Thoracic aorta (tissue), 2 donors: ENCODE results near the gene KCNK13. TPM values are rescaled to one million over a fixed set of nuclear protein-coding genes. Genes with fewer than 3 reads are reported as not detected.
"Not testable (repeated sequence)": the region's sequence is repeated elsewhere in the genome, so short reads cannot be mapped to it uniquely, and the experiment has no call there.

ENCODE experiments used
- ATAC-seq: fragments of 150-250 bp; one replicate; pipeline ENCODE4 v1.8.0; 2017; ENCODE audit warnings: low read depth; ENCODE audit not compliant: insufficient number of reproducible peaks, low FRiP score
- DNase-seq: peaks from one replicate; pipeline ENCODE4 v3.0.0-alpha.2; 2020; ENCODE audit warnings: low spot score
- H3K27ac ChIP-seq, 2 donors: fragments of 200-600 bp; sonication (generic); 1 replicate in 1 of 2; 2 replicates in 1 of 2; pipeline ENCODE4 v1.5.1; 2016; ENCODE audit warnings: mild to moderate bottlenecking in 2 of 2, moderate library complexity in 2 of 2
- H3K27me3 ChIP-seq: fragments of 200-600 bp; sonication (generic); replicated peaks from 2 replicates; pipeline ENCODE4 v1.6.0; 2016; ENCODE audit warnings: mild to moderate bottlenecking; ENCODE audit not compliant: insufficient read depth
- H3K36me3 ChIP-seq: fragments of 200-600 bp; sonication (generic); one replicate; pipeline ENCODE4 v1.5.1; 2016
- H3K4me1 ChIP-seq, 2 donors: fragments of 200-600 bp; sonication (generic); 1 replicate in 1 of 2; 2 replicates in 1 of 2; pipeline versions ENCODE4 v1.5.1 to v1.6.0; 2016; ENCODE audit warnings: low read depth in 2 of 2, mild to moderate bottlenecking in 1 of 2; ENCODE audit not compliant: control insufficient read depth in 1 of 2
- H3K4me3 ChIP-seq: fragments of 200-600 bp; sonication (generic); 2 replicates; pipeline ENCODE4 v1.5.1; 2016; ENCODE audit warnings: mild to moderate bottlenecking
- H3K9me3 ChIP-seq: fragments of 200-600 bp; sonication (generic); 2 replicates; pipeline ENCODE4 v1.5.1; 2016
- total RNA-seq, 2 donors: library from RNA; depleted of rRNA; stranded (reverse); fragments of >200 nt; gene quantifications; one replicate each; pipeline versions ENCODE4 v1.1.0 to v1.2.3, GENCODE V29; 2016
- TF ChIP-seq, protein P1 (sequence below): fragments of 200-600 bp; sonication (generic); IDR thresholded peaks from one replicate; pipeline ENCODE4 v1.5.1; 2019; ENCODE audit warnings: antibody characterized with exemption

KCNK13 gene
- total RNA-seq, 2 donors from 2014 or later, result 0.14 to 0.92 TPM

DNA sequence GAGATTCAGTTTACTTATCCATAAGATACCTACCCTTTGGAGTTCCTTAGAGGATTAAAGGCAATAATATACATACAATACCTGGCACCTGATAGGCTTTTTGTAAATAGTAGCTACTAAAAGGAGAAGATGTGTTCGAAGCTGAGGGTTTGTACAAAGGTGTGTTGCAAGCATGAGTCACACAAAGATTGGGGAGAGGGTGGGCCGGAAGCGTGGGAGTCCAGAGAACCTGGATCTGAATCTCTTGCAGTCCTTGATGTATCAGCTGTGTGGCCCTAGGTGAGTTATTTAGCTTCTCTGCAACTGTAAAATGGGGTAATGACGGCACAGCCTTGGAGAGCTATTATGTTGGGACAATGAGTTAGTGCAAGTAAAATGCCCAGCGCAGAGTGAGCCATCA is 132.9 kb downstream of the KCNK13 start:
- Histone ChIP-seq H3K27me3 (no peaks in the 10 kb centered on the region), H3K4me1 (no peaks in the 10 kb centered on the region), H3K4me3 (no peak overlapping the region), H3K9me3 (no peaks in the 10 kb centered on the region), H3K27ac (no peak overlapping the region), H3K36me3 (no peaks in the 10 kb centered on the region)
- TF ChIP-seq, protein P1, sequence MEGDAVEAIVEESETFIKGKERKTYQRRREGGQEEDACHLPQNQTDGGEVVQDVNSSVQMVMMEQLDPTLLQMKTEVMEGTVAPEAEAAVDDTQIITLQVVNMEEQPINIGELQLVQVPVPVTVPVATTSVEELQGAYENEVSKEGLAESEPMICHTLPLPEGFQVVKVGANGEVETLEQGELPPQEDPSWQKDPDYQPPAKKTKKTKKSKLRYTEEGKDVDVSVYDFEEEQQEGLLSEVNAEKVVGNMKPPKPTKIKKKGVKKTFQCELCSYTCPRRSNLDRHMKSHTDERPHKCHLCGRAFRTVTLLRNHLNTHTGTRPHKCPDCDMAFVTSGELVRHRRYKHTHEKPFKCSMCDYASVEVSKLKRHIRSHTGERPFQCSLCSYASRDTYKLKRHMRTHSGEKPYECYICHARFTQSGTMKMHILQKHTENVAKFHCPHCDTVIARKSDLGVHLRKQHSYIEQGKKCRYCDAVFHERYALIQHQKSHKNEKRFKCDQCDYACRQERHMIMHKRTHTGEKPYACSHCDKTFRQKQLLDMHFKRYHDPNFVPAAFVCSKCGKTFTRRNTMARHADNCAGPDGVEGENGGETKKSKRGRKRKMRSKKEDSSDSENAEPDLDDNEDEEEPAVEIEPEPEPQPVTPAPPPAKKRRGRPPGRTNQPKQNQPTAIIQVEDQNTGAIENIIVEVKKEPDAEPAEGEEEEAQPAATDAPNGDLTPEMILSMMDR, result no peak
- ATAC-seq, result no peak
- DNase-seq, result no peak

DNA sequence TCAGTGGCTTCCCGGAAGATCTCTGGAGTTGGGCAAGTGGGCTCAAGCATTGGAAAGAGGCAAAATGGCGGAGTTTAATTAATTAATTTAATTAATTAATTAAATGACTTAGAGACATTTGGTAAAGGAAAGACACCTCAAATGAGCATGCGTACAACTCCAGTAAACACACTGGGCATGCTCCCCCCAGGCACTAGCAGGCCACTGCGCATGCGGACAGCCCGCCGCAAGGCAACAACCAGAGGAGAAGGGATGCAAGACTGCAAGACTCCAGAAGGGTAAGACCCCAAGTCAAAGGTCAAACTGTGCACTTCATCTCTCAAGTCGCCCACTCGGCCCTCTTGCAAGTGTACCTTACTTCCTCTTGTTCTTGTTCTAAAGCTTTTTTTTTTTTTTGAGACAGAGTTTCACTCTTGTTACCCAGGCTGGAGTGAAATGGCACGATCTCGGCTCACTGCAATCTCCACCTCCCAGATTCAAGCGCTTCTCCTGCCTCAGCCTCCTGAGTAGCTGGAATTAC is 136.8 kb downstream of the KCNK13 start:
- Histone ChIP-seq H3K27me3 (no peaks in the 10 kb centered on the region), H3K36me3 (no peaks in the 10 kb centered on the region), H3K4me1 (no peaks in the 10 kb centered on the region), H3K27ac (no peak overlapping the region), H3K9me3 (no peaks in the 10 kb centered on the region), H3K4me3 (no peak overlapping the region)
- DNase-seq, result no peak
- no peak for ATAC-seq
- TF ChIP-seq, protein P1, result no peak

DNA sequence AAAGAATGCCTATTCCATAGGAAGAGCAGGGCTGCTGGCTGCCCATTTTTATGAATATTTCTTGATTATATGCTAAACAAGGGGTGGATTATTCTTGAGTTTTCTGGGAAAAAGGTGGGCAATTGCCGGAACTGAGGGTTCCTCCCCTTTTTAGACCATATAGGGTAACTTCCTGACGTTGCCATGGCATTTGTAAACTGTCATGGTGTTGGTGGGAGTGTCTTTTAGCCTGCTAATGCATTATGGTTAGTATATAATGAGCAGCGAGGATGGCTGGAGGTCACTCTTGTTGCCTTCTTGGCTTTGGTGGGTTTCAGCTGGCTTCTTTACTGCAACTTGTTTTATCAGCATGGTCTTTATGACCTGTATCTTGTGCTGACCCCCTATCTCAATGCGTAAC is 138.8 kb downstream of the KCNK13 start:
- not testable (repeated sequence) for DNase-seq

DNA sequence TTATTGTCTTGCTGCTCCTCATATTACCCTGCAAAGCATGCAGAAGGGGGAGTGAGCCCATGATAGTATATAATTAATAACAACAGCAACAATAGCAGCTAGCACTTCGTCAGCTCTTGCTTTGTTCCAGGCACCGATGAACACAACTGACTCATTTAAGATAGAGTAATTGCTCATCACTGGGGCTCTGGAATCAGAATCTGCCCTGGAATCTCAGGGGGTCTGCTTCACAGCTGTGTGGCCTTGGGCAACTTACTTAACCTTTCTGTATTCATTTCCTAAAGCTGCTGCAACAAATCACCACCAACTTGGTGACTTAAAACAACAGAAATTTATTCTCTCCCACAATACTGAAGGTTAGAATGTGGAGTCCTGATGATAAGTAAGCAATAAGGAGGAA is 139.6 kb downstream of the KCNK13 start:
- Histone ChIP-seq H3K4me3 (no peak overlapping the region), H3K27ac (no peak overlapping the region), H3K27me3 (no peaks in the 10 kb centered on the region), H3K36me3 (no peaks in the 10 kb centered on the region), H3K4me1 (no peaks in the 10 kb centered on the region), H3K9me3 (no peaks in the 10 kb centered on the region)
- no peak for ATAC-seq
- no peak for DNase-seq
- TF ChIP-seq, protein P1, result no peak

More for the DNA sequence above, 138.8 kb downstream of the KCNK13 start:
- H3K27ac ChIP-seq, ATAC-seq, H3K9me3 ChIP-seq, H3K4me1 ChIP-seq, H3K36me3 ChIP-seq, H3K27me3 ChIP-seq, H3K4me3 ChIP-seq: not testable (repeated sequence)

DNA sequence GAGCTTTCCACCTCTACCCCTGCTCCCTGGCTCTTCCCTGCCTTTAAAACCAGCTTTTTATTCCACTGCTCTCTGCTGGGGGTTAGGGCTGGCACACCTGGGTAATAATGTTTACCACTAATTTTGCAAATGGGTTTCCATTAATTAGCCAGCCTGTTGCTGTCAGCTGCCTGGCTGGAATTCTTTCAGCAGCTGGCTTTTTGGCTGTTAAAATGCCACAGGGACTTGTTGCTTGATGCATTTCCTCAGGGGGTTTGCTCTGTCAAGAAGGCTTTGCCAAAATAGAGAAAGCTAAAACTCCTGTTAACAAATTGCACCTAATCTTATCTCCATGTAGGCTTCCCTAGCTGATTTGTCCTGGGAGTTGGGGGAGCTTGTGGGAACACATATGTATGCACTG is 142.7 kb downstream of the KCNK13 start:
- no peaks in the 10 kb centered on the region for H3K27me3 ChIP-seq
- no peaks in the 10 kb centered on the region for H3K36me3 ChIP-seq
- no peak for DNase-seq
- no peaks in the 10 kb centered on the region for H3K4me1 ChIP-seq
- no peak overlapping the region for H3K27ac ChIP-seq
- no peaks in the 10 kb centered on the region for H3K9me3 ChIP-seq
- no peak overlapping the region for H3K4me3 ChIP-seq
- TF ChIP-seq, protein P1, result no peak
- ATAC-seq, result no peak

DNA sequence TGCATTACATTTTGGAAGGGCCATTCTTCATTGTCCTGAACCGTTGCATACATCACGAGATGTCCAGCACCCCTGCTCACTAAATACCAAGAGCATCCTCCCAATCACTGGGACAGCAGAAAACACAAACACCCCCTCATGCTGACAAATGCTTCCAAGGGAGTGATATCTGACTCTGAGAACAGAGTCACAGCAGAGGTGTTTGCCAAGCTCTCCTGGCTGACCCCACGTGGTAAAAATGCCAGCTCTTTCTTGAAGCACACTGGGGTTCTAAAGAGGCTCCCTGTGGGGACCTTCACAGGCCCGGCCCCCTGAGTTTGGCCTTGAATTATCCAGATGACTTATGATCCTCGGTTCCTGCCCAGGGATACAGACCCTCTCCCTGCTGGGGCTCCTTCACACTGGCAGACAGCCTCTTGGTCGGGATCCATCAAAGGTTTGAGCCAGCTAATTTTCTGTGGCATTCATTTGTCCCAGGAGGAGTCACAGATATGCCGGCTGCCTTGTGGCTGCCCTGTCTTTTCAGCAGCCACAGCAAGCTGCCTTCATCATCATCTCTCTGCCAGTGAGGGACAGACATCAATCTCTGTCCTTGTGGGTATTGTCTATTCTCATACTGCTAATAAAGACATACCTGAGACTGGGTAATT is 151.4 kb downstream of the KCNK13 start:
- Histone ChIP-seq H3K27me3 (no peaks in the 10 kb centered on the region), H3K36me3 (no peaks in the 10 kb centered on the region), H3K4me1 (no peaks in the 10 kb centered on the region), H3K27ac (no peak overlapping the region), H3K4me3 (no peak overlapping the region), H3K9me3 (no peaks in the 10 kb centered on the region)
- DNase-seq (no peak), ATAC-seq (no peak)
- TF ChIP-seq, protein P1, result no peak
